Measurements from ENCODE around the gene IL18BP. TPM values are rescaled to one million over a fixed set of nuclear protein-coding genes. Genes with fewer than 3 reads are reported as not detected.
A peak's percentile ranks its signal among the peaks of the same experiment; 100 is the strongest.

Gene IL18BP
- total RNA-seq, 4 donors from 2014 or later = 5.1 to 11.6 (median 6.3) TPM

- peak; percentile 52 to 60 for DNase-seq (ENCODE audit: low spot score in 2 of 2)
- TF ChIP-seq POLR2A (IDR thresholded peaks at IDR 0.05) (no peak), EP300 (IDR thresholded peaks at IDR 0.05) (peak in 1 of 2 donors; percentile 27)
- Histone ChIP-seq H3K9me3 (no peaks in the 10 kb centered on the region), H3K36me3 (peaks cover 33 to 100% (median 71%) of the 10 kb centered on the region in 3 donors), H3K4me3 (no peak overlapping the region), H3K27ac (peak overlapping the region in 1 of 4 donors; percentile 22), H3K4me1 (peaks cover 0 to 48% (median 4%) of the 10 kb centered on the region in 4 donors), H3K27me3 (no peaks in the 10 kb centered on the region)
- WGBS, 2 donors = 69 to 75% methylated on average over 32 to 33 of the region's 33 CpGs
Measured at GRCh38 chr11:72012897-72013721, 14.4 kb downstream of the IL18BP start.

GRCh38 chr11:72013765-72014711, 15.3 kb downstream of the IL18BP start:
- DNase-seq (ENCODE audit: low spot score in 2 of 2) = no peak
- H3K4me3 ChIP-seq = no peak overlapping the region
- H3K9me3 ChIP-seq = no peaks in the 10 kb centered on the region
- H3K36me3 ChIP-seq = peaks cover 34 to 100% (median 79%) of the 10 kb centered on the region in 3 donors
- H3K27ac ChIP-seq = peak overlapping the region in 1 of 4 donors; percentile 22
- no peak for TF ChIP-seq CTCF (IDR thresholded peaks at IDR 0.05)
- 78 to 83% methylated on average over 38 of the region's 38 CpGs for WGBS, 2 donors
- no peaks in the 10 kb centered on the region for H3K27me3 ChIP-seq
- H3K4me1 ChIP-seq = peaks cover 0 to 48% (median 4%) of the 10 kb centered on the region in 4 donors

GRCh38 chr11:72014761-72015320, 16.1 kb downstream of the IL18BP start:
- no peak for TF ChIP-seq CTCF (IDR thresholded peaks at IDR 0.05)
- Histone ChIP-seq H3K9me3 (no peaks in the 10 kb centered on the region), H3K4me1 (peaks cover 0 to 48% (median 4%) of the 10 kb centered on the region in 4 donors), H3K27ac (no peak overlapping the region), H3K4me3 (no peak overlapping the region), H3K36me3 (peaks cover 35 to 100% (median 80%) of the 10 kb centered on the region in 3 donors), H3K27me3 (no peaks in the 10 kb centered on the region)
- WGBS, 2 donors = 92 to 93% methylated on average over 16 of the region's 16 CpGs
- DNase-seq (ENCODE audit: low spot score in 2 of 2) = no peak

DNA sequence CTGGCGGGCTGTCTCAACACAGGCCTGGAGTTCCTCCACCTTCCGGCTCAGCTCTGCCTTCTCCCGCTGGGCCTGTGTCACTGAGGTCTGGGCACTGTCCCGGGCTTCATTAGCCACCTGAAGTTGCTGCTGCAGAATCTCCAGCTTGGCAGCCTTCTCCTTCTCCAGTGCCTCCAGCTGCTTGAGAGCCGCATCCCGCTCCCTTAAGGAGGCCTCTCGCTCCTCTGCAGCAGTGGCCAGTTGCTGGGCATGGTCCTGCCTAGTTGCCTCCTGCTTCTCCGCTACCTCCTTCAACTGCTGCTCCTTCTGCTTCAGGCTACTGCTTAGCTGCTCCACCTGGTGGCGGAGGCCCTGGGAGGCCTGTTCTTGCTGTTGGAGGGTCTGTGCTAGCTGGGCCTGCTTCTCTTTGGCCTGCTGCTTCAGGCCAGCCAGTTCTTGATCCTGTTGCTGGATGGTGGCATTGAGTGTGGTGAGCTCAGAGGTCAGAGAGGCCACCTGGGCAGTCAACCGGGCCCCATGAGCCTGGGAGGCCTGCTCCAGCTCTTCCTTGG, 16.9 kb downstream of the IL18BP start:
- Histone ChIP-seq H3K36me3 (peaks cover 32 to 100% (median 80%) of the 10 kb centered on the region in 3 donors), H3K27ac (no peak overlapping the region), H3K27me3 (no peaks in the 10 kb centered on the region), H3K4me3 (no peak overlapping the region), H3K4me1 (peaks cover 0 to 48% (median 4%) of the 10 kb centered on the region in 4 donors), H3K9me3 (no peaks in the 10 kb centered on the region)
- 79 to 88% methylated on average over 10 of the region's 10 CpGs for WGBS, 2 donors
- no peak for TF ChIP-seq CTCF (IDR thresholded peaks at IDR 0.05)
- no peak for TF ChIP-seq EP300 (IDR thresholded peaks at IDR 0.05)
- TF ChIP-seq POLR2A (IDR thresholded peaks at IDR 0.05) = no peak
- no peak for DNase-seq (ENCODE audit: low spot score in 2 of 2)

DNA sequence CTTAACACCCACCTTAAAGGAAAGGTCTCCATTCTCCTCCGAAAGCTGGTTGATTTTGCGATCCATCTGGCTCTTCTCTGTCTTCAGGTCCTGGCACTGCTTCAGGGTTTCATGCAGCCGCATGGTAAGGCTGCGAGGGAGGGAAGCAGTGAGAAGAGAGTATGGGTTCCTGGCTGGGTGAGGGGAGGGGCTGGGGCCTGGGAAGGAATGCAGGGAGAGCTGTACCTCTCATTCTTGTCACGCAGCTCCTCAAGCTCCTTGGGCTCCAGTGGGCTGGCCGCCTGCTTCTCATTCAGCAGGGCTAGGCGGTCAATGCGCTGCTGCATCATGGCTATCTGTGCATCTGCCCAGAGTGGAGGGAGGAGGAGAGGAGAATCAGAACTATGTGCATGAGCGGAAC, 19.5 kb downstream of the IL18BP start:
- H3K36me3 ChIP-seq = peaks cover 26 to 100% (median 88%) of the 10 kb centered on the region in 3 donors
- WGBS, 2 donors = 89 to 90% methylated on average over 9 of the region's 9 CpGs
- TF ChIP-seq EP300 (IDR thresholded peaks at IDR 0.05) (no peak), CTCF (IDR thresholded peaks at IDR 0.05) (no peak), POLR2A (IDR thresholded peaks at IDR 0.05) (no peak)
- no peaks in the 10 kb centered on the region for H3K9me3 ChIP-seq
- DNase-seq (ENCODE audit: low spot score in 2 of 2) = no peak
- H3K4me3 ChIP-seq = no peak overlapping the region
- H3K4me1 ChIP-seq = peaks cover 0 to 23% (median 0%) of the 10 kb centered on the region in 4 donors
- no peak overlapping the region for H3K27ac ChIP-seq
- H3K27me3 ChIP-seq = no peaks in the 10 kb centered on the region
